GM23248 (cell line): ENCODE measurements around the gene SCAPER.

Experiments
- EZH2 ChIP-seq: fragments of 200-600 bp; sonication (generic); IDR thresholded peaks from 2 replicates; pipeline ENCODE4 v1.6.1; 2018; ENCODE audit warnings: antibody characterized with exemption, mild to moderate bottlenecking; ENCODE audit not compliant: insufficient read depth, poor library complexity, severe bottlenecking
- EZH2phosphoT487 ChIP-seq: fragments of 200-600 bp; sonication (generic); IDR thresholded peaks from 2 replicates; pipeline ENCODE4 v1.6.1; 2018; ENCODE audit warnings: antibody characterized with exemption, moderate library complexity, mild to moderate bottlenecking, low read depth; ENCODE audit not compliant: insufficient read depth

DNA sequence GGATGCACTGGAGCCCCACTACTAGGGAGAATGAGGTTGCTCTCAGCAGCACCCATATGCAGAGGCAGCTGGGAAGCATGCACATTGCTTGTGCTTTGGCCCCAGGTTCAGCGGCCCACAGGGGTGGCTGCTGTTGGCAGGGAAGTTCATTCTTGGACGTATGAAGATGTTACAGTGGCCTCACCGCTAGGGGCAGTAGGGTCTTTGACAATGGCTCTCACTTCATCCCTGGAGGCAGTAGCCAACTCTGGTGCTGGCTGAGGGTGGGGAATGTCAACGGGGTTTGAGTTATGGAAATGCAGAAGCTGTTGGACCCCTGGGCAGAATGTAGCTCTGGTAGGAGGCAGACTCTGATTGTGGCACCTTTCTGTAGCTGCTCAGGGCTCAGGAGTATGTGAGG is 279.9 kb downstream of the SCAPER start:
- TF ChIP-seq EZH2phosphoT487 (no peak), EZH2 (no peak)
